IPS-11a (cell line): ENCODE results near the gene FXYD5.

Experiments used
- H3K4me3 ChIP-seq: one replicate; pipeline ENCODE4 v1.5.1; 2013; ENCODE audit warnings: low read depth, low read length, control low read depth

The FXYD5 gene

GRCh38 chr19:35155441-35155840 lies 906 bp downstream of the FXYD5 start:
- peak overlapping the region; percentile 72 for H3K4me3 ChIP-seq

DNA sequence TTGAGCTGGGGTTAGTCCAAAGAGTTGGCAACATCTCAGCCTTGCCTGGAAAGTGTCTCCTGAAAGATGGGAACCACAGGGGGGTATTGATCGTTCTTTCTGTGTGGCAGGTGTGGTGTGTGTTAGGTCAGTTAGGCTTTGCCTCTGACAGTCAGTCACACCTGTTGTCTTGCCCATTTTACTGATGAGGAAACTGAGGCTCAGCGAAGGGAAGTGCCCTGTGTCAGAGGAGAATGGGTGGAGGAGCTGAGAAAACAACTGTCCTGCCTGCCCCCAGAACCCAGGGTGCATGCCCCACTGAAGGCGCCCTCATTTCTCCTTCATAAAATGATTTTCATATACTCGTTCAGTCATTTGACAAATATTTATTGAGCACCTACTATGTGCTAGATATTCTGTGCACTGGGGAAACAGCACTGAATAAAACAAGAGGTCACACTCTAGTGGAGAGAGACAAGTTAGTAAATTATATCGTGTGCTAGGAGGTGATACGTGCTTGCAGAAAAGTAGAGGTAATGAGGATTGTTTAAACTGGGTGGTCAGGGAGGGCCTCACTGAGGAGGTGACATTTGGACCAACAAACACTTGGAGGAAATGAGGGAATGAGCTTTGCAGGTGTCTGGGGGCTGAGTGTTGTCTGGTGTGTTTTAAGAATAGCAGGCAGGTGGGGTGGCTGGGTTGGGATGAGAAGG lies 1.6 kb downstream of the FXYD5 start:
- H3K4me3 ChIP-seq, result no peak overlapping the region

DNA sequence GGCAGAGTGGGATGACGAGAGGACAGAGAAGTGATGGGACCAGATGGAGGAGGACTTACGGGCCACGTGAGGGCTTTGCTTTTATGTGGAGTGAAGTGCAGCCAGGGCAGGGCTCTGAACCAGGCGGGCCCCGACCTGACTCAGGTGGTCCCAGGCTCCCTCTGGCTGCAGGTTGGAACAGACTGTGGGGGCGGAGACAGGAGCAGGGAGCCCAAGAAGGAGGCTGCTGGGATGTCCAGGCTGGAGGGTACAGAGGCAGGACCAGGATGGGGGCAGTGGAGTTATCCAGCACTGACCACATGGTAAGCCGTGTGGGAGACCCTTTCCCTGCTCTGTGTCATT lies 2.1 kb downstream of the FXYD5 start:
- no peak overlapping the region for H3K4me3 ChIP-seq

- no peak overlapping the region for H3K4me3 ChIP-seq
These were observed 2.9 kb downstream of the FXYD5 start for GRCh38 chr19:35157431-35157830.

DNA sequence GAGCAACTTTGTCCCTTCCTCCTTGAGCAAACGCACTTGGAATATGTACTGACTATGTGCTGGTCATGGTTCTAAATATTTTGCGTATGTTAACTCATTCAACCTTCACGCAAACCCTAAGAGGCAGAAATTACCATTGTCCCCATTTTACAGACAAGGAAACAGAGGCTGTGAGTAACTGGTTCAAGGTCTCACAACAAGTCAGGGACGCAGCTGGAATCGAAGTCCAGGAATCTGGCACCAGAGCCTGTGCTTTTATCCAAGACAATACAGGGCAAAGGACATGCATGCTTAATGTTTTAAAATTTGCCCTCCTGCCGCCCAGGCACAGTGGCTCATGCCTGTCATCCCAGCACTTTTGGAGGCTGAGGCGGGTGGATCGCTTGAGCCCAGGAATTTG lies 5.1 kb downstream of the FXYD5 start:
- H3K4me3 ChIP-seq, result no peak overlapping the region

GRCh38 chr19:35160629-35161433 lies 6.3 kb downstream of the FXYD5 start:
- H3K4me3 ChIP-seq, result no peak overlapping the region

DNA sequence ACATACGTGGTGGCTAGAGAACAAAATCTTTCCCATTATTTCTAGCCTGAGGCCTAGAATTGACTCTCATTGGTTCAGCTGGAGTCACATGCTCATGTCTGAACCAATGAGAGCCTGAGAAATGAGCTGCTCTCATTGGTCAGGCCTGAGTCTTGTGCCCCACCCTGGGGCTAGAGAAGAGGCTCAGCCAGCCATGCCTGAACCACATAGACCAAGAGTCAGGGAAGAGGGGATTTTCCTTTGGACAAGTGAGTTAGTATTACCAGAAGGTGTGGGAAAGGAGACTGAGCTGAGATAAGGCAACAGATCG lies 6.9 kb downstream of the FXYD5 start:
- H3K4me3 ChIP-seq, result no peak overlapping the region

GRCh38 chr19:35162471-35163326 lies 8.2 kb downstream of the FXYD5 start:
- no peak overlapping the region for H3K4me3 ChIP-seq

- no peak overlapping the region for H3K4me3 ChIP-seq
These were observed 9.9 kb downstream of the FXYD5 start for GRCh38 chr19:35164418-35164817.

DNA sequence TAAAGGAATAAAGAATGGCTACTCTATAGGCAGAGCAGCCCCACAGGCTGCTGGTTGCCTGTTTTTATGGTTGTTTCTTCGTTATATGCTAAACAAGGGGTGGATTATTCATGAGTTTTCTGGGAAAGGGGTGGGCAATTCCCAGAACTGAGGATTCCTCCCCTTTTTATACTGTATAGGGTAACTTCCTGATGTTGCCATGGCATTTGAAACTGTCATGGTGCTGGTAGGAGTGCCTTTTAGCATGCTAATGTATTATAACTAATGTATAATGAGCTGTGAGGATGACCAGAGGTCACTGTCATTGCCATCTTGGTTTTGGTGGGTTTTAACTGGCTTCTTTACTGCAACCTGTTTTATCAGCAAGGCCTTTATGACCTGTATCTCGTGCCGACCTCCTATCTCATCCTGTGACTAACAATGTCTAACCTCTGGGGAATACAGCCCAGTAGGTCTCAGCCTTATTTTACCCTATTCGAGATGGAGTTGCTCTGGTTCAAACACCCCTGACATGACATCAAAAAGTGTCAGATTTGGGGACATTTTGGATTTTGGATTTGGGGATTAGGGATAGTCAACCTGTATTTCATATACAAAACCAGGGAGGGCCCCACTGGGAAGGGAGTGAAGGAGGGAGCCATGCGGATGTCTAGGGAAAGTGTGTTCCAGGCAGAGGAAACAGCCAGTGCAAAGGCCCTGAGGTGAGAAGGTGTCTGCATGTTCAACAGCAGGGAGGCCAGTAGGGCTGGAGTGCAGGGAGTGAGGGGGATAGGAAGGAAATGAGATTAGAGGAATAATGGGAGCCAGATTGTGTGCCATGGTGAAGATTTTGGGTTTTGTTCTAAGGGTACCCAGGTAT lies 10.9 kb downstream of the FXYD5 start:
- H3K4me3 ChIP-seq, result no peak overlapping the region

DNA sequence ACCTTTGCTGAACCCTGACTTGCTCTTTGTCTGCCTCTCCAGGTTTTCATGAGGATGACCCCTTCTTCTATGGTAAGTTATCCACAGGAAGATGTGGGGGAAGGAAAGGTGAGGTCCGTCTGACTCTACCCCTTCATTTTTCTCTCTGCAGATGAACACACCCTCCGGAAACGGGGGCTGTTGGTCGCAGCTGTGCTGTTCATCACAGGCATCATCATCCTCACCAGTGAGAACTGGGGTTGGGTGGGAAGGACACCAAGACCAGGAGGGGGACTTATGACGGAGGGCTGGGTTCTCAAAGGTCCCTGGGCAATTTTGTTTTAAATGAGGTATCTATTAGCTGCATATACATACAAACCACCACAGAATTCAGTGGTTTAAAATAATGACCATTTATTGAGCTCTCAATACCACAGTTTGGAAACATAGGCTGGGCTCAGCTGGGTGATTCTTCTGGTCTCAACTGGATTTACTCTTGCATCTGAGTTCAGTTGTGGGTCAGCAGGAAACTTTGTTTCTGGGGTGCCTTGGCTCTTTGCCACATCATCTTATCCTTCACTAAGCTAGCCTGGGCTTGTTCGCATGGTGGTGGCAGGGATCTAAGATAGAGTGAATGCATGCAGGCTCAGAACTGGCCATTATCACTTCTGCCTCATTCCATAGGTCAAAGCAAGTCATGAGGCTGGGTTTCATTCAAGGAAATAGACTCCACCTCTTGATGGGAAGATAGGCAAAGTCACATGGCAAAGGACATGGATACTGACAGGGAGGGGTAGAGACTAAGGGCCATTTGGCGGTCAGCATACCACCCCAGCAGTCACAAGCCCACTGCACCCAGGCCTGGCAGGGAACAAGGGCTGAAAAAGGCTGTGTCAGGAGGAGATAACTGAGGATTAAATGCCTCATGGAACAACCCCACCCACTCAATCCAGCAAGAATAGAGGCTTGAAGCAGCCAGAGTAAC lies 11.8 kb downstream of the FXYD5 start:
- no peak overlapping the region for H3K4me3 ChIP-seq

DNA sequence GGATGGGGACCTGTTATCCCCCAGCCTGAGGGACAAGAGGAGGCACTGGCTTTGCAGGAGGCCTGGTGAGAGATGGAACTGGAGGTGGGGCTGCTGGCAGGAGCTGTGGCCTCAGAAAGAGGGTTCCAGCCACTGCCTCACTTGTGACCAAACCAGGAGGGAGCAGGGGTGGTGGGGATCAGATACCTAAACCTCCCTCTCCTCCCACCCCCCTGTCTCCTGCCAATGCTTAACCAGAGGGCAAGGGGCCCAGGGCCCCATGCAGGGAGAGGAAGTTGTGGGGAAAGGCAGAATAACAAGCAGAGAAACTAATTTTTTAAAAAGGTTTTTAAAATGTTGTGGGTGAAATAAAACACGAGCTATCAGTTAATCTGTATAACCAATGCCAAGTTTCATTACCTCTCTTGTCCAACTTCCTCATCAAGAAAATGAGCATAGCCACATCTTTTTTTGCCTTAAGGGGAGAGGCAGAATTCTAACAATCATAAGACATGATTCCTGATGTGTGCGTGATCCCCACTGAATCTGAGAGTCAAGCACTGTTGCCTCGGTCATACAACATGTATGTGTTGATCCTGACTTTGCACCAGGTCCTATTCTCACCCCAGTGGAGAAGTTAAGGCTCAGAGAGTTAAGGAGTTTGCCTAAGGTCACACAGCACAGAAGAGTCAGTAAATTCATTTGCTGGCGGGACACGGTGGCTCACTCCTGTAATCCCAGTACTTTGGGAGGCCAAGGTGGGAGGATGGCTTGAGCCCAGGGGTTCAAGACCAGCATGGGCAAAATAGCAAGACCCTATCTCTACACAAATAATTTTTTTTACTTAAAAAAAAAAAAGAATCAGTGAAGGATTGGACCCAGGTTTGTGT lies 12.9 kb downstream of the FXYD5 start:
- H3K4me3 ChIP-seq, result no peak overlapping the region

DNA sequence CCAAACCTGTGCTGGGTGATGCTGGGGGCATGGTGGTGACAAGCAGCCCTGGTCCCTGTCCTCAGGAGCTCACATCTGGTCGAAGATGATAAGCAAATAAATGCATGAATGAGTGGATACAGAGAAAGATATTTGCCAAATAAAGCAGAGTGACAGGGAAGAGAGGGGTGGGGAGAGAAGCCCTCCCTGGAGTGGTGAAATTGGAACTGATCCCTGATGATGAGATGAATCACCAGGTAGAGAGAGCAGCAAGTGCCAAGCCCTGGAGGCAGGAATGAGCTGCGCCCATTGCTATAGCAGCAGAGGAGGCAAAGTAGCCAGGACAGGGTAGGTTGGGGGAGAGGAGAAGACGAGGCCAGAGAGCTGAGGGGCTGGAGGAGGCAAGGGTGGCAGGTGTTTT lies 13.7 kb downstream of the FXYD5 start:
- no peak overlapping the region for H3K4me3 ChIP-seq

GRCh38 chr19:35169221-35169995 lies 14.9 kb downstream of the FXYD5 start:
- H3K4me3 ChIP-seq, result no peak overlapping the region

- no peak overlapping the region for H3K4me3 ChIP-seq
These were observed 16.0 kb downstream of the FXYD5 start for GRCh38 chr19:35170359-35171061.

GRCh38 chr19:35171730-35172129 lies 17.2 kb downstream of the FXYD5 start:
- H3K4me3 ChIP-seq, result no peak overlapping the region

DNA sequence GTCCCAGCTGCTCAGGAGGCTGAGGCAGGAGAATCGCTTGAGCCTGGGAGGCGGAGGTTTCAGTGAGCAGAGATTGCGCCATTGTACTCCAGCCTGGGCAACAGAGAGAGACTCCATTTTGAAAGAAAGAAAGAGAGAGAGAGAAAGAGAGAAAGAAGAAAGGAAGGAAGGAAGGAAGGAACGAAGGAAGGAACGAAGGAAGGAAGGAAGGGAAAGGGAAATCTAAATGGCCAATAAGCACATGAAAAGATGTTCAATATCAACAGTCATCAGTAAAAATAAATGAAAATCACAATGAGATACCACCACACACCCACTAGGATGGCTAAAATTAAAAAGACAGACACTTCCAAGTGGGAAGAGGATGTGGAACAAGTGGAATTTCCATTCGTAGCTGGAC lies 19.7 kb downstream of the FXYD5 start:
- no peak overlapping the region for H3K4me3 ChIP-seq

GRCh38 chr19:35176181-35176570 lies 21.6 kb downstream of the FXYD5 start:
- no peak overlapping the region for H3K4me3 ChIP-seq
